Breast epithelium (tissue), 4 donors: ENCODE data around the gene RBM4B. TPM values are rescaled to one million over a fixed set of nuclear protein-coding genes. Genes with fewer than 3 reads are reported as not detected.

Experiments used
- DNase-seq, 2 donors: peaks; one replicate each; pipeline ENCODE4 v3.0.0-alpha.2; 2019; ENCODE audit warnings: low spot score in 2 of 2
- H3K27ac ChIP-seq, 2 donors: fragments of 200-600 bp; sonication (generic) in 1 of 2; one replicate each; pipeline ENCODE4 v1.5.1; 2016 to 2019; ENCODE audit warnings: mild to moderate bottlenecking in 1 of 2
- H3K27me3 ChIP-seq, 2 donors: fragments of 200-600 bp; sonication (generic) in 1 of 2; one replicate each; pipeline versions ENCODE4 v1.5.1 to v1.6.0; 2017 to 2019; ENCODE audit warnings: control low read depth in 1 of 2, mild to moderate bottlenecking in 1 of 2
- H3K36me3 ChIP-seq: fragments of 200-600 bp; one replicate; pipeline ENCODE4 v1.5.1; 2019
- H3K4me1 ChIP-seq, 2 donors: fragments of 200-600 bp; sonication (generic); one replicate each; pipeline ENCODE4 v1.5.1; 2016 to 2019; ENCODE audit warnings: control low read depth in 1 of 2
- H3K4me3 ChIP-seq, 3 donors: fragments of 200-600 bp; sonication (generic); 1 replicate in 2 of 3; 2 replicates in 1 of 3; pipeline ENCODE4 v1.5.1; 2016 to 2019; ENCODE audit warnings: mild to moderate bottlenecking in 3 of 3, moderate library complexity in 2 of 3
- H3K9me3 ChIP-seq, 2 donors: fragments of 200-600 bp; sonication (generic) in 1 of 2; one replicate each; pipeline ENCODE4 v1.5.1; 2016 to 2019; ENCODE audit warnings: control low read depth in 1 of 2
- CTCF ChIP-seq, 3 donors: fragments of 450-650 bp; IDR thresholded peaks; one replicate each; pipeline ENCODE4 v1.5.1; 2016 to 2017; ENCODE audit warnings: antibody characterized with exemption in 3 of 3, mild to moderate bottlenecking in 3 of 3, moderate library complexity in 3 of 3
- POLR2A ChIP-seq: fragments of 450-650 bp; IDR thresholded peaks from one replicate; pipeline ENCODE4 v1.6.1; 2016; ENCODE audit warnings: antibody characterized with exemption, mild to moderate bottlenecking, moderate library complexity
- POLR2AphosphoS5 ChIP-seq, 3 donors: sonication (generic); formaldehyde crosslinking; IDR thresholded peaks; one replicate each; pipeline ENCODE4 v1.6.1; 2017; ENCODE audit warnings: antibody characterized with exemption in 3 of 3
- intact Hi-C: fragments of 100-400 bp; cut with DNase I; formaldehyde crosslinking; loops from one replicate; pipeline ENCODE4 v1.15.1; 2023; ENCODE audit warnings: low total_unique reads
- total RNA-seq, 3 donors: library from RNA; depleted of rRNA; stranded (reverse); fragments of >200 nt; gene quantifications; one replicate each; pipeline ENCODE4 v1.1.0, GENCODE V29; 2016

RBM4B gene
- total RNA-seq, 3 donors from 2014 or later = 14.9 to 43.8 (median 25.9) TPM

DNA sequence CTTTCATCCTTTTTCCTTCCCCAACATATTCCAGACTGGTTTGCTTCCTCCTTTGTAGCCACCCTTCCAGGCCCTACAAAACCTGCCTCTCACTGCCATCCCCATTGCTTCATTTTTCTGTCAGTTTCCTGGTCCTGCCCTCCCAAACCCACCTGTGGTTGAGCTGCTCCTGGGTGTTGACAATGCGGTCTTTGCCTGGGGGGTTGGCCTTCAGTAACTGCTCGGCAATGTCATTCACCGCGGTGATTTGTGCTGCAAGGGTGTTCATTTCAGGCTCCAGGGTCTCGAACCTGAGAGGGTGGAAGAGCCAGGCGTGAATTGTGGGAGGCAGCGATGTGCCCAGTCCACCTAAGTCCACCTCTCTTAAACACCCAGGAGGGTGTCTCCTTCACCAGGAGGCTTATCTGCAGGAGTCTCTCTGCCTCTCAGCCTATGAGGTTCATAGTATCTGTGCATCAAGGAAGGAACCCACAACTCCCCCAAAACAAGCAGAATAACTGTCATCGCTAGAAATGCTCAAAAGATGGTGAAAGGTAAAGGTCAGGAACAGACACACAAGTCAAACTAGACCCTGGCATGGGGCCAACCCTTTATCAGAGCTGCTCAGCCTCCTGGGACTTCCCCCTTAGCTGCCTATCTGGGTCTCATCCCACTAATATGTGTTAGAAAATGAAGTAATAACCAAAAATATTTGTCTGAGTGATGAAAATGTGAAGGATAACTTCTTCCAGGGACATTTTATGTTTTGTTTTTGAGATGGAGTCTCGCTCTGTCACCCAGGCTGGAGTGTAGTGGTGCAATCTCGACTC is 23.9 kb upstream of the RBM4B start:
- no peak overlapping the region for H3K27ac ChIP-seq
- H3K4me1 ChIP-seq = no peaks in the 10 kb centered on the region
- no peaks in the 10 kb centered on the region for H3K27me3 ChIP-seq
- H3K9me3 ChIP-seq = no peaks in the 10 kb centered on the region
- H3K36me3 ChIP-seq = no peaks in the 10 kb centered on the region
- TF ChIP-seq POLR2A = no peak
- no peak for TF ChIP-seq POLR2AphosphoS5 (IDR thresholded peaks at IDR 0.05)
- TF ChIP-seq CTCF (IDR thresholded peaks at IDR 0.05) = no peak
- intact Hi-C loops = no loop called here
- no peak for DNase-seq
- H3K4me3 ChIP-seq = no peak overlapping the region

DNA sequence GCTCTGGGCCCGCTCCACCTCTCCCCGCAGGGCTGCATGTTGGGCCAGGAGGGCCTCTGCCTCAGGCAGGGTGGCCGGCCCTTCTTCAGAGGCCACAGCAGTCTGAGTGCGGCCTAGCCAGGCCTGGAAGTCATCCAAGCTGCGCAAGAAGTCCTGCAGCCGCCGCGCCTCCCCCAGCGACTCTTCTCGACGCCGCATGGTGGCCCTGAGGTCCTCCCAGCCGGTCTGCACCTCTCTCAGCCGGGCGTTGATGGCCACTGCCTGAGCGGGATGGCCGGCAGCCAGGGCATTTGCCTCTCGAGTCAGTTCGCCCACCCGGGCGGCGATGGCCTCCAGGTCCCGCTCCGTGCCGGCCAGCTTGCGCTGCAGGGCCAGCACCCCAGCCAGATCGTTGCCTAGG is 23.1 kb upstream of the RBM4B start:
- intact Hi-C loops = no loop called here
- DNase-seq = no peak
- Histone ChIP-seq H3K27ac (no peak overlapping the region), H3K36me3 (no peaks in the 10 kb centered on the region), H3K9me3 (no peaks in the 10 kb centered on the region), H3K27me3 (no peaks in the 10 kb centered on the region), H3K4me3 (no peak overlapping the region), H3K4me1 (no peaks in the 10 kb centered on the region)
- TF ChIP-seq CTCF (IDR thresholded peaks at IDR 0.05) (no peak), POLR2A (no peak), POLR2AphosphoS5 (IDR thresholded peaks at IDR 0.05) (no peak)

- no peak for TF ChIP-seq CTCF (IDR thresholded peaks at IDR 0.05)
- TF ChIP-seq POLR2AphosphoS5 (IDR thresholded peaks at IDR 0.05) = no peak
- no peak for TF ChIP-seq POLR2A
- no peak overlapping the region for H3K27ac ChIP-seq
- H3K4me1 ChIP-seq = no peaks in the 10 kb centered on the region
- intact Hi-C loops = no loop called here
- H3K36me3 ChIP-seq = no peaks in the 10 kb centered on the region
- no peak overlapping the region for H3K4me3 ChIP-seq
- H3K27me3 ChIP-seq = no peaks in the 10 kb centered on the region
- no peak for DNase-seq
- H3K9me3 ChIP-seq = no peaks in the 10 kb centered on the region
These were observed 22.6 kb upstream of the RBM4B start for GRCh38 chr11:66700337-66700736.

DNA sequence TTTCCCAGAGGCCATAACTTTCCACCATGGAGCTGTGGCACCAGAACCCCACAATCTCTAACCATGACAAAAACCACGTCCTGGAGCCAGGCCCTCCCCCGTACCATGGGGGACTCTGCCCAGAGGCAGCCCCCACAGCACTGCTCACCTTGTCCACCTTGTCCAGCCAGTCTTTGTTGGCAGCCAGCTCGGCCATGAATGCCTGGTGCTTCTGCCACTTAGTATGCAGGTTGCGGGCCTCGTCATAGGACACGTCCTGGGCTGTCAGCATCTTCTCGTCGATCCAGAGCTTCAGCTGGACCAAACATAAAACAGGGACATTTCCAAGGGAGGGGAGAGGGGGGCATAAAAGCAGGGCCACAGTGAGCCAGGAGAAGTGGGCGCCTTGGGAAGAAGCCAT is 20.8 kb upstream of the RBM4B start:
- no peak overlapping the region for H3K4me3 ChIP-seq

More for the DNA sequence above, 20.8 kb upstream of the RBM4B start:
- Histone ChIP-seq H3K9me3 (no peaks in the 10 kb centered on the region), H3K27ac (no peak overlapping the region), H3K36me3 (no peaks in the 10 kb centered on the region), H3K27me3 (no peaks in the 10 kb centered on the region), H3K4me1 (no peaks in the 10 kb centered on the region)
- no peak for DNase-seq
- intact Hi-C loops = no loop called here
- no peak for TF ChIP-seq POLR2AphosphoS5 (IDR thresholded peaks at IDR 0.05)
- no peak for TF ChIP-seq CTCF (IDR thresholded peaks at IDR 0.05)
- TF ChIP-seq POLR2A = no peak
